GM10248 (cell line): ENCODE data around the gene PTMA.
A peak's percentile ranks its signal among the peaks of the same experiment; 100 is the strongest.

Experiments
- CTCF ChIA-PET: fragments of 300-600 bp; sonication (Branson Sonifier 250); formaldehyde crosslinking; extraction: SDS; loops from one replicate; lab custom pipeline; 2021; ENCODE audit warnings: antibody characterized with exemption; lab: Yijun Ruan, JAX
- POLR2A ChIA-PET: fragments of 350-650 bp; sonication (Branson Sonifier 250); formaldehyde crosslinking; extraction: SDS; loops from one replicate; lab custom pipeline; 2020; ENCODE audit warnings: antibody characterized with exemption; lab: Yijun Ruan, JAX
- DNase-seq: peaks from one replicate; pipeline ENCODE4 v3.0.0; 2012; ENCODE audit errors: extremely low spot score
- CTCF ChIP-seq: IDR thresholded peaks from 2 replicates; pipeline ENCODE4 v1.5.1; 2012; ENCODE audit warnings: mild to moderate bottlenecking, low read depth; ENCODE audit errors: extremely low read depth, missing control alignments, control extremely low read depth

The PTMA gene

GRCh38 chr2:231685349-231686191 lies 22.8 kb upstream of the PTMA start:
- POLR2A ChIA-PET: no interaction called here

GRCh38 chr2:231686192-231687100 lies 21.9 kb upstream of the PTMA start:
- DNase-seq: no peak
- POLR2A ChIA-PET: no interaction called here
- TF ChIP-seq CTCF: no peak
- CTCF ChIA-PET: interaction anchor here (1.0 to 25.7 kb wide), 12 partner anchors 10 to 97 kb away, joined by 3 to 531 read pairs (median 7); partner anchors contain the start of gene PTMA

More at GRCh38 chr2:231685349-231686191, 22.8 kb upstream of the PTMA start:
- no peak for DNase-seq
- no peak for TF ChIP-seq CTCF
- CTCF ChIA-PET: interaction anchor here (1.1 to 25.7 kb wide), 7 partner anchors 11 to 74 kb away, joined by 3 to 531 read pairs (median 13); partner anchors contain the start of gene PTMA

- ChIA-PET CTCF (interaction anchor here (1.0 to 25.7 kb wide), 10 partner anchors 10 to 97 kb away, joined by 3 to 531 read pairs (median 7); partner anchors contain the start of gene PTMA), POLR2A (interaction anchor here (1.1 kb wide), 1 partner anchor 25 kb away, joined by 3 read pairs; no protein-coding TSS in a partner anchor)
- peak; percentile 85 for DNase-seq
- peak; percentile 81 for TF ChIP-seq CTCF
Observed at GRCh38 chr2:231687133-231687852, 21.0 kb upstream of the PTMA start.

GRCh38 chr2:231687961-231688360 lies 20.4 kb upstream of the PTMA start:
- TF ChIP-seq CTCF: no peak
- CTCF ChIA-PET: interaction anchor here (1.0 to 25.7 kb wide), 6 partner anchors 13 to 70 kb away, joined by 3 to 531 read pairs (median 97); partner anchors contain the start of gene PTMA
- POLR2A ChIA-PET: interaction anchor here (1.1 kb wide), 1 partner anchor 24 kb away, joined by 3 read pairs; no protein-coding TSS in a partner anchor
- no peak for DNase-seq

- CTCF ChIA-PET: interaction anchor here (3.0 to 25.7 kb wide), 4 partner anchors 14 to 36 kb away, joined by 10 to 531 read pairs (median 309); partner anchors contain the start of gene PTMA
- DNase-seq: no peak
- POLR2A ChIA-PET: no interaction called here
- TF ChIP-seq CTCF: no peak
Observed at GRCh38 chr2:231688719-231689118, 19.6 kb upstream of the PTMA start.
